GM21717 (cell line): ENCODE data around the gene KRTAP15-1.

Source experiments
- ATAC-seq: cut with Tn5 transposase; IDR thresholded peaks from one replicate; pipeline ENCODE4 v1.9.1; 2021; ENCODE audit warnings: mild to moderate bottlenecking, moderate library complexity; ENCODE audit not compliant: unreplicated experiment

Gene KRTAP15-1

GRCh38 chr21:30486180-30486579 lies 46.1 kb downstream of the KRTAP15-1 start:
- ATAC-seq = no peak

DNA sequence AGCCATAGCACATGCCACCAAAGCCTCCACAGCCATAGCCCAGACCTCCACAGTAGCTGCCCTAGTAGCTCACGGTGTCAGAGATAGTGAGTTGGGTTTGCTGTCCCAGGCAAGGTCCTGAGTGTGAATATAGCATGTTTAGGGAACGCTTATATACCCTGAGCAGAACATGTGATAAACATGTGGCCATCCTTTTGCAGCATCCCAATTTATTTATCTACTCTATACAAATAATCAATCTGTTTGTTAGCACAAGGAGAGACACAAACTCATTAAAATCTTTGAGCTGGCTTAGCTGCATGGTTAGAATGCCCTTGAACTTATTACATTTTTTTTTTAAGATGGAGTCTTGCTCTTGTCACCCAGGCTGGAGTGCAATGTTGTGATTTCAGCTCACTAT lies 47.3 kb downstream of the KRTAP15-1 start, which contains the start of gene KRTAP19-2:
KRTAP19-2 (minus strand) TSS at position 101 of the 400 bp plus-strand sequence; CDS start at position 13, 88 bp downstream.
- ATAC-seq = no peak
